Ectodermal cell (in vitro differentiated cells): ENCODE results near the gene ITPKB.
"Not testable (repeated sequence)": the region's sequence is repeated elsewhere in the genome, so short reads cannot be mapped to it uniquely, and the experiment has no call there.

ENCODE experiments used
- H3K27ac ChIP-seq: 2 replicates; pipeline ENCODE4 v1.7.0; 2013; ENCODE audit warnings: mild to moderate bottlenecking, low read depth, low read length; ENCODE audit not compliant: insufficient read depth, poor library complexity, severe bottlenecking
- H3K27me3 ChIP-seq: 2 replicates; pipeline ENCODE4 v1.7.0; 2013; ENCODE audit warnings: mild to moderate bottlenecking, low read length; ENCODE audit not compliant: insufficient read depth, control insufficient read depth, poor library complexity, severe bottlenecking
- H3K36me3 ChIP-seq: one replicate; pipeline ENCODE4 v1.7.0; 2013; ENCODE audit warnings: low read length; ENCODE audit not compliant: control insufficient read depth, insufficient read depth
- H3K4me1 ChIP-seq: one replicate; pipeline ENCODE4 v1.7.0; 2013; ENCODE audit warnings: low read length; ENCODE audit not compliant: control insufficient read depth, insufficient read depth
- H3K4me3 ChIP-seq: 2 replicates; pipeline ENCODE4 v1.7.0; 2013; ENCODE audit warnings: low read depth, low read length, control low read depth; ENCODE audit not compliant: insufficient read depth
- H3K9me3 ChIP-seq: 2 replicates; pipeline ENCODE4 v1.7.0; 2013; ENCODE audit warnings: mild to moderate bottlenecking, low read length, moderate library complexity; ENCODE audit not compliant: control insufficient read depth
- WGBS, 2 experiments: methylation state at CpG; one replicate each; pipeline ENCODE4 v1.1.7; 2013; ENCODE audit warnings: missing lambda C conversion rate in 2 of 2; 5-methylcytosine and 5-hydroxymethylcytosine counted together

Gene ITPKB

GRCh38 chr1:226603858-226604559, 135.1 kb downstream of the ITPKB start:
- Histone ChIP-seq H3K27ac (peak overlapping the region; percentile 47), H3K27me3 (no peaks in the 10 kb centered on the region), H3K4me1 (peaks cover 35% of the 10 kb centered on the region), H3K36me3 (no peaks in the 10 kb centered on the region), H3K9me3 (no peaks in the 10 kb centered on the region), H3K4me3 (no peak overlapping the region)
- WGBS, 2 experiments: 65 to 72% methylated on average over 19 of the region's 19 CpGs

DNA sequence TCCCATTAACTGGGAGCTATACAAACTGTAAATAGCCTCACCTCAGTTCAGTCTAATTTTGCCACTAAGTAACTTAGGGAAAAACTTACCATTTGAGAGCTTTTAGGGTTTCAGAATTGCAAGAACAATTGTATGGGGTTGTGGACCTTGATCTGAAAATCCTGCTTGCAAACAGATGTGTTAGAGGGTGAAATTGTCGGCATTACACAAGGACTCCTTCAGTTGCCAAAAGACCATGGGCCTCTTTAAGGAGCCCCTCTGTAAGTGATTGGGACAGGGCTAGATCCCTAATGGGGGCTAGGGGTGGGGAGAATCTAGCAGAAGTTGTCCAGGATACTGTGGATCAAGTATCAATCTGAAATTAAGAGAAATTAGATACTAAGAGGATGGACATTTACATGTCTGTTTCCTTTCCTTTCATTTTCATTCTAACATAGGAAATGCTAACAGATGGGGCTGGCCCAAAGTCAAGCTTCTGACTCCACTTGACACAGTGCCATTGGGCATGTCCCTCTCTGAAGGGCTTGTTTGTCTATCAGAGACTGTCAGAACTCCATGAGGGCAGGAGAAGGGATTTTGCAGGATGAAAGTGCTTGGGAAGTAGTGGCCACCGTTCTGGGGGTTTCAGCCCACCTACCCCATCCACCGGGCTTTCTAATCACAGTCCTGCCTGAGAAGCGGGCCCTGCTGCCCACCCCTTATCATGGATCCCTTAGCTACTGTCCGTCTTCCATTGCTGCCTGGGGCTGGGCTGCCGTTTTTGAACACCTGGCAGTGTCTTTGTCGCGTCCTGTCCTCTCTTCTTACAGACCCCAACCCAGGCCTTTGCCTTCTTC, 135.8 kb downstream of the ITPKB start:
- no peak overlapping the region for H3K27ac ChIP-seq
- H3K36me3 ChIP-seq: no peaks in the 10 kb centered on the region
- H3K4me3 ChIP-seq: no peak overlapping the region
- WGBS, 2 experiments: 86 to 90% methylated on average over 8 of the region's 8 CpGs
- H3K9me3 ChIP-seq: no peaks in the 10 kb centered on the region
- H3K27me3 ChIP-seq: no peaks in the 10 kb centered on the region
- H3K4me1 ChIP-seq: peaks cover 35% of the 10 kb centered on the region

GRCh38 chr1:226602186-226603021, 136.7 kb downstream of the ITPKB start:
- Histone ChIP-seq H3K4me1 (peaks cover 35% of the 10 kb centered on the region), H3K9me3 (no peaks in the 10 kb centered on the region), H3K36me3 (no peaks in the 10 kb centered on the region), H3K4me3 (no peak overlapping the region), H3K27me3 (no peaks in the 10 kb centered on the region), H3K27ac (no peak overlapping the region)
- 92 to 94% methylated on average over 24 of the region's 24 CpGs for WGBS, 2 experiments

GRCh38 chr1:226601456-226601855, 137.6 kb downstream of the ITPKB start:
- 90% methylated on average over 9 of the region's 9 CpGs for WGBS, 2 experiments

DNA sequence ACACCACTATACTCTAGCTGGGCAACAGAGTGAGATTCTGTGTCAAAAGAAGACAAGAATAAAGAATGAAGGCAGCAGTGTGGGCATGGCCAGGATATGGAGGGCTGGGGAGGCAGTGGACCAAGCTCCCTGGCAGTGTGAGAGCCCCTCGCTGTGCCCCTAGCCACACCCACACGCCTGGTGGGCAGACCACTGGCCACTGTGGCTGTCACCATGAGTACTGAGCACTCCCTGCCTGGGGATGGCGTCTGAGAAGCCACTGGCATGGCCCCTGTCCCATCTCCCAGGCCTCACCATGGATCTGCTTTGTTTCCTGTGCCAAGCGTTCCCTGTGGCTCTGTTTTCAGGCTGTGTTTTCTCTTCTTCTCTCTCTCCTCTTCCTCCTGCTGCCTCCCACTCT, 138.8 kb downstream of the ITPKB start:
- no peak overlapping the region for H3K27ac ChIP-seq
- H3K9me3 ChIP-seq: no peaks in the 10 kb centered on the region
- no peaks in the 10 kb centered on the region for H3K27me3 ChIP-seq
- WGBS, 2 experiments: 87% methylated on average over 4 of the region's 4 CpGs
- H3K36me3 ChIP-seq: no peaks in the 10 kb centered on the region
- H3K4me3 ChIP-seq: no peak overlapping the region
- H3K4me1 ChIP-seq: peaks cover 23% of the 10 kb centered on the region

More at GRCh38 chr1:226601456-226601855, 137.6 kb downstream of the ITPKB start:
- peaks cover 32% of the 10 kb centered on the region for H3K4me1 ChIP-seq
- H3K36me3 ChIP-seq: no peaks in the 10 kb centered on the region
- no peaks in the 10 kb centered on the region for H3K9me3 ChIP-seq
- no peak overlapping the region for H3K27ac ChIP-seq
- H3K4me3 ChIP-seq: no peak overlapping the region
- no peaks in the 10 kb centered on the region for H3K27me3 ChIP-seq

DNA sequence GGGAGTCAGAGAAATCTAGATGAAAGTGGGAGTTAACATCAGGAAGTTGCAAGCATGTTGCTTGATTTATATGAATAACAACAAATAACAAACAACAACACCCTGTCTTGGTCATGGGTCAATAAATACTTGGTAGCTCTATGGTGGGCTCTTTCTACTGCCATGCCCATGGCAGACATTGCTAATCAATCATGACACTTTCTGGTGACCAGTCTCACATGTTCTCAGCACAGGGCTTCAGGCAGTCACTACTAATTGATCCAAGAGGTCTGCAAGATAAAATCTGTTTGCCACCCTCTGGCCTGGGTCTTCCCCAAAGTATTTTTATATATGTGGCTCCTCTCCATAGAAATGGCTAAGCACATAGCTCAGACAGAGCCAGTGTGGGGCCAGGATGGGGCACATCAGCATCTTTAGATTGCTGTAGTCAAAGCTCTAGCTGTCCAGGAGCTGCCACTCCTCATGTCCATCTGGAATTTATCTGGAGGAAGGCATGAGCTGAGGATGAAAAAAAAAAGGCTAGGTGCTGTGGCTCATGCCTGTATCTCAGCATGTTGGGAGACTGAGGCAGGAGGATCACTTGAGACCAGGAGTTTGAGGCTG, 139.3 kb downstream of the ITPKB start:
- H3K36me3 ChIP-seq: no peaks in the 10 kb centered on the region
- H3K4me1 ChIP-seq: peaks cover 19% of the 10 kb centered on the region
- no peak overlapping the region for H3K4me3 ChIP-seq
- H3K9me3 ChIP-seq: no peaks in the 10 kb centered on the region
- no peak overlapping the region for H3K27ac ChIP-seq
- H3K27me3 ChIP-seq: no peaks in the 10 kb centered on the region

DNA sequence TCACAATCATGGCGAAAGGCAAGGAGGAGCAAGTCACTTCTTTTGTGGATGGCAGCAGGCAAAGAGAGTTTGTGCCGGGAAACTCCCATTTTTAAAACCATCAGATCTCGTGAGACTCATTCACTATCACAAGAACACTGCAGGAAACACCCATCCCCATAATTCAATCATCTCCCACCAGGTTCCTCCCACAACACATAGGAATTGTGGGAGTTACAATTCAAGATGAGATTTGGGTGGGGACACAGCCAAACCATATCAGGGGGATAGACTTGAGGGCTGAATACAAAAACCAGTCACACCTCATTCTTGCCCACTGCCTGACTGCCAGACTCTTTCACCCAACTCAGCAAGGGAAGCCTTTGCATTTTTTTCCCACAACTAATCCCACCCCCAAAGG, 140.1 kb downstream of the ITPKB start:
- not testable (repeated sequence) for H3K36me3 ChIP-seq, H3K4me3 ChIP-seq, H3K27me3 ChIP-seq, H3K27ac ChIP-seq, H3K9me3 ChIP-seq
- peaks cover 11% of the 10 kb centered on the region for H3K4me1 ChIP-seq
- WGBS, 2 experiments: 99 to 100% methylated on average over 3 of the region's 3 CpGs

GRCh38 chr1:226598455-226598849, 140.6 kb downstream of the ITPKB start:
- no peaks in the 10 kb centered on the region for H3K9me3 ChIP-seq
- peaks cover 6% of the 10 kb centered on the region for H3K4me1 ChIP-seq
- H3K27ac ChIP-seq: no peak overlapping the region
- 88 to 94% methylated on average over 2 of the region's 2 CpGs for WGBS, 2 experiments
- no peak overlapping the region for H3K4me3 ChIP-seq
- H3K36me3 ChIP-seq: no peaks in the 10 kb centered on the region
- H3K27me3 ChIP-seq: no peaks in the 10 kb centered on the region

- Histone ChIP-seq H3K4me3 (no peak overlapping the region), H3K4me1 (peaks cover 5% of the 10 kb centered on the region), H3K27me3 (no peaks in the 10 kb centered on the region), H3K36me3 (no peaks in the 10 kb centered on the region), H3K27ac (no peak overlapping the region), H3K9me3 (no peaks in the 10 kb centered on the region)
- WGBS, 2 experiments: 89 to 93% methylated on average over 5 of the region's 5 CpGs
Measured at GRCh38 chr1:226597616-226598454, 141.2 kb downstream of the ITPKB start.
